Measurements from ENCODE around the gene HMOX2. TPM values are rescaled to one million over a fixed set of nuclear protein-coding genes. Genes with fewer than 3 reads are reported as not detected.

Gene HMOX2
- total RNA-seq, 1 experiment from 2014 or later: 99.9 TPM

- DNase-seq (ENCODE audit: low spot score): peak; percentile 38
- in situ Hi-C loops (cut with HindIII; ENCODE audit: low sequenced_read_pairs): no loop called here
Observed at GRCh38 chr16:4536391-4537106, 60.4 kb downstream of the HMOX2 start.

- DNase-seq (ENCODE audit: low spot score): peak; percentile 27
- in situ Hi-C loops (cut with HindIII; ENCODE audit: low sequenced_read_pairs): no loop called here
Observed at GRCh38 chr16:4537376-4538343, 61.5 kb downstream of the HMOX2 start.

- in situ Hi-C loops (cut with HindIII; ENCODE audit: low sequenced_read_pairs): no loop called here
- DNase-seq (ENCODE audit: low spot score): peak; percentile 94
Observed at GRCh38 chr16:4538350-4539235, 62.4 kb downstream of the HMOX2 start, which contains the start of gene CDIP1. Gene CDIP1, minus strand, starts transcription at chr16:4538773. Its CDS starts 24,643 bp downstream, at chr16:4514130.

- DNase-seq (ENCODE audit: low spot score): no peak
- in situ Hi-C loops (cut with HindIII; ENCODE audit: low sequenced_read_pairs): no loop called here
Observed at GRCh38 chr16:4539716-4540284, 63.6 kb downstream of the HMOX2 start.

GRCh38 chr16:4544473-4544872 lies 68.3 kb downstream of the HMOX2 start:
- DNase-seq (ENCODE audit: low spot score): peak; percentile 87
- in situ Hi-C loops (cut with HindIII; ENCODE audit: low sequenced_read_pairs): no loop called here

GRCh38 chr16:4548124-4548523 lies 71.9 kb downstream of the HMOX2 start:
- no peak for DNase-seq (ENCODE audit: low spot score)
- in situ Hi-C loops (cut with HindIII; ENCODE audit: low sequenced_read_pairs): no loop called here

- in situ Hi-C loops (cut with HindIII; ENCODE audit: low sequenced_read_pairs): no loop called here
- DNase-seq (ENCODE audit: low spot score): no peak
Observed at GRCh38 chr16:4550591-4550990, 74.4 kb downstream of the HMOX2 start.

GRCh38 chr16:4552541-4552940 lies 76.3 kb downstream of the HMOX2 start:
- in situ Hi-C loops (cut with HindIII; ENCODE audit: low sequenced_read_pairs): no loop called here
- no peak for DNase-seq (ENCODE audit: low spot score)

- in situ Hi-C loops (cut with HindIII; ENCODE audit: low sequenced_read_pairs): no loop called here
Observed at GRCh38 chr16:4556112-4556511, 79.9 kb downstream of the HMOX2 start, which contains the start of gene C16orf96. Gene C16orf96, plus strand, starts transcription at chr16:4556340. Its CDS starts 150 bp downstream, at chr16:4556490.

GRCh38 chr16:4556580-4556979 lies 80.4 kb downstream of the HMOX2 start:
- no peak for DNase-seq (ENCODE audit: low spot score)
- in situ Hi-C loops (cut with HindIII; ENCODE audit: low sequenced_read_pairs): no loop called here

More at GRCh38 chr16:4556112-4556511, 79.9 kb downstream of the HMOX2 start, which contains the start of gene C16orf96:
- DNase-seq (ENCODE audit: low spot score): no peak

GRCh38 chr16:4557973-4558372 lies 81.8 kb downstream of the HMOX2 start:
- in situ Hi-C loops (cut with HindIII; ENCODE audit: low sequenced_read_pairs): no loop called here
- no peak for DNase-seq (ENCODE audit: low spot score)

Other genes with a start within 250 kb of the HMOX2 start
- gene SRL, start 234.3 kb upstream of the HMOX2 start, total RNA-seq (2014; rRNA removed; shearing (Covaris generic)): 0.07 and 0.37 TPM in 2 replicates
- 14.5 and 38.3 TPM in 2 replicates for gene TFAP4, start 203.4 kb upstream of the HMOX2 start, total RNA-seq (2014; rRNA removed; shearing (Covaris generic))
- gene GLIS2, start 160.3 kb upstream of the HMOX2 start, total RNA-seq (2014; rRNA removed; shearing (Covaris generic)): 0.44 and 0.80 TPM in 2 replicates
- gene PAM16, start 125.1 kb upstream of the HMOX2 start, total RNA-seq (2014; rRNA removed; shearing (Covaris generic)): 68.3 and 83.9 TPM in 2 replicates
- 9.9 and 14.4 TPM in 2 replicates for gene VASN, start 104.5 kb upstream of the HMOX2 start, total RNA-seq (2014; rRNA removed; shearing (Covaris generic))
- gene CORO7, start 59.8 kb upstream of the HMOX2 start, total RNA-seq (2014; rRNA removed; shearing (Covaris generic)): 34.2 and 39.5 TPM in 2 replicates
- 79.4 and 89.7 TPM in 2 replicates for gene DNAJA3, start 50.5 kb upstream of the HMOX2 start, total RNA-seq (2014; rRNA removed; shearing (Covaris generic))
- 166 and 212 TPM in 2 replicates for gene NMRAL1, start 1.8 kb upstream of the HMOX2 start, total RNA-seq (2014; rRNA removed; shearing (Covaris generic))
- 12.4 and 17.2 TPM in 2 replicates for gene CDIP1, start 62.4 kb downstream of the HMOX2 start, total RNA-seq (2014; rRNA removed; shearing (Covaris generic))
- gene C16orf96, start 79.9 kb downstream of the HMOX2 start, total RNA-seq (2014; rRNA removed; shearing (Covaris generic)): 0.17 TPM in 1 of 2 replicates, not detected in the other
- gene UBALD1, start 138.5 kb downstream of the HMOX2 start, total RNA-seq (2014; rRNA removed; shearing (Covaris generic)): 12.4 and 15.6 TPM in 2 replicates
- gene MGRN1, start 148.4 kb downstream of the HMOX2 start, total RNA-seq (2014; rRNA removed; shearing (Covaris generic)): 13.3 and 21.4 TPM in 2 replicates
- gene NUDT16L1, start 217.2 kb downstream of the HMOX2 start, total RNA-seq (2014; rRNA removed; shearing (Covaris generic)): 71.5 and 89.1 TPM in 2 replicates